ENCODE results near the gene ADCK1.
A peak's percentile ranks its signal among the peaks of the same experiment; 100 is the strongest.
"Not testable (repeated sequence)": the region's sequence is repeated elsewhere in the genome, so short reads cannot be mapped to it uniquely, and the experiment has no call there.

Gene ADCK1

GRCh38 chr14:77903937-77904617 is 104.2 kb downstream of the ADCK1 start:
- DNase-seq = no peak

GRCh38 chr14:77906446-77906845 is 106.5 kb downstream of the ADCK1 start:
- DNase-seq = no peak

GRCh38 chr14:77908847-77909246 is 108.9 kb downstream of the ADCK1 start:
- DNase-seq = no peak

GRCh38 chr14:77909911-77910310 is 110.0 kb downstream of the ADCK1 start:
- DNase-seq = no peak

GRCh38 chr14:77910506-77910905 is 110.6 kb downstream of the ADCK1 start:
- DNase-seq = no peak

GRCh38 chr14:77911356-77911755 is 111.4 kb downstream of the ADCK1 start:
- DNase-seq = no peak

- DNase-seq = no peak
Observed at GRCh38 chr14:77912754-77913556, 113.0 kb downstream of the ADCK1 start.

GRCh38 chr14:77914073-77914721 is 114.3 kb downstream of the ADCK1 start:
- no peak for DNase-seq

- DNase-seq = not testable (repeated sequence)
Observed at GRCh38 chr14:77915390-77915789, 115.5 kb downstream of the ADCK1 start.

GRCh38 chr14:77917491-77918201 is 117.7 kb downstream of the ADCK1 start:
- DNase-seq = peak; percentile 19

GRCh38 chr14:77918448-77918847 is 118.5 kb downstream of the ADCK1 start:
- peak; percentile 62 for DNase-seq

- DNase-seq = no peak
Observed at GRCh38 chr14:77920312-77920711, 120.4 kb downstream of the ADCK1 start.

- no peak for DNase-seq
Observed at GRCh38 chr14:77921818-77922217, 121.9 kb downstream of the ADCK1 start.

- DNase-seq = no peak
Observed at GRCh38 chr14:77923131-77923936, 123.4 kb downstream of the ADCK1 start.

- DNase-seq = no peak
Observed at GRCh38 chr14:77924141-77924948, 124.4 kb downstream of the ADCK1 start.

GRCh38 chr14:77926942-77927341 is 127.0 kb downstream of the ADCK1 start:
- DNase-seq = no peak

GRCh38 chr14:77931441-77931840 is 131.5 kb downstream of the ADCK1 start:
- no peak for DNase-seq

- DNase-seq = no peak
Observed at GRCh38 chr14:77936138-77936639, 136.3 kb downstream of the ADCK1 start.

GRCh38 chr14:77947372-77947771 is 147.5 kb downstream of the ADCK1 start:
- no peak for DNase-seq

GRCh38 chr14:77950371-77951063 is 150.6 kb downstream of the ADCK1 start:
- DNase-seq = no peak

Data from GF-D8 (cell line).